HepG2 (cell line): Measurements from ENCODE around the gene ZNF506. TPM values are rescaled to one million over a fixed set of nuclear protein-coding genes. Genes with fewer than 3 reads are reported as not detected.

Experiments
- ADNP ChIP-seq: sonication (generic); formaldehyde crosslinking; IDR thresholded peaks from 2 replicates; pipeline ENCODE4 v1.4.0; 2020; ENCODE audit warnings: missing genetic modification reagents
- FOXP1 ChIP-seq, 2 experiments: fragments of 450-650 bp in 1 of 2; IDR thresholded peaks; 2 replicates each; pipeline ENCODE4 v1.6.1; 2017 to 2018; ENCODE audit warnings: antibody characterized with exemption in 1 of 2
- HMGXB4 ChIP-seq, 2 experiments: sonication (generic) in 1 of 2; formaldehyde crosslinking in 1 of 2; IDR thresholded peaks; 2 replicates each; pipeline versions ENCODE4 v1.4.0 to v1.6.1; 2018 to 2020; ENCODE audit warnings: missing genetic modification reagents in 2 of 2, borderline replicate concordance in 1 of 2, low read depth in 1 of 2, mild to moderate bottlenecking in 1 of 2, missing biosample characterization in 1 of 2
- MTA1 ChIP-seq: sonication (generic); formaldehyde crosslinking; IDR thresholded peaks from 2 replicates; pipeline ENCODE4 v1.4.0; 2020; ENCODE audit warnings: missing genetic modification reagents, mild to moderate bottlenecking, borderline replicate concordance
- ZBTB14 ChIP-seq: sonication (generic); formaldehyde crosslinking; IDR thresholded peaks from 2 replicates; pipeline ENCODE4 v1.4.0; 2020; ENCODE audit warnings: missing genetic modification reagents
- ZFY ChIP-seq: sonication (generic); formaldehyde crosslinking; IDR thresholded peaks from 2 replicates; pipeline ENCODE4 v1.4.0; 2020; ENCODE audit warnings: missing genetic modification reagents
- ZNF501 ChIP-seq: sonication (generic); formaldehyde crosslinking; IDR thresholded peaks from 2 replicates; pipeline ENCODE4 v1.5.1; 2020; ENCODE audit warnings: mild to moderate bottlenecking, moderate library complexity, missing genetic modification reagents
- ZNF547 ChIP-seq: sonication (generic); formaldehyde crosslinking; IDR thresholded peaks from 2 replicates; pipeline ENCODE4 v1.5.1; 2020; ENCODE audit warnings: mild to moderate bottlenecking, missing genetic modification reagents
- ZNF770 ChIP-seq: sonication (generic); formaldehyde crosslinking; IDR thresholded peaks from 2 replicates; pipeline ENCODE4 v1.5.0; 2020; ENCODE audit warnings: mild to moderate bottlenecking, missing genetic modification reagents
- polyA plus RNA-seq, 8 experiments: library from polyadenylated mRNA; depleted of rRNA in 3 of 8; stranded (reverse) in 7 of 8; unstranded in 1 of 8; fragments of >200 nt; fragmentation: Illumina TruSeq in 4 of 8; extraction: Trizol in 4 of 8; gene quantifications; 2 replicates each; pipeline versions ENCODE4 v1.2.1 to v1.2.3, GENCODE V29; 2011 to 2016; ENCODE audit warnings: low read depth in 4 of 8, missing spikeins in 1 of 8, mixed read lengths in 1 of 8; ENCODE audit not compliant: insufficient read depth in 1 of 8
- total RNA-seq, 5 experiments: library from RNA; depleted of rRNA; stranded (reverse); fragments of >200 nt; fragmentation: Illumina TruSeq; extraction: Trizol; gene quantifications; 2 replicates each; pipeline ENCODE4 v1.2.3, GENCODE V29; 2016; ENCODE audit warnings: low read depth in 1 of 5
- TF ChIP-seq, protein P1 (sequence below): sonication (generic); formaldehyde crosslinking; conservative IDR thresholded peaks from 2 replicates; pipeline ENCODE4 v1.4.0; 2020; ENCODE audit warnings: missing genetic modification reagents
- TF ChIP-seq, protein P2 (sequence below): fragments of 450-650 bp; IDR thresholded peaks from 2 replicates; pipeline ENCODE4 v1.6.1; 2016

The ZNF506 gene
- total and polyA plus RNA-seq, 2 of the 13 experiments (the other 11 are each of a cell fraction or from before 2014, with no cell fraction given) = not detected

DNA sequence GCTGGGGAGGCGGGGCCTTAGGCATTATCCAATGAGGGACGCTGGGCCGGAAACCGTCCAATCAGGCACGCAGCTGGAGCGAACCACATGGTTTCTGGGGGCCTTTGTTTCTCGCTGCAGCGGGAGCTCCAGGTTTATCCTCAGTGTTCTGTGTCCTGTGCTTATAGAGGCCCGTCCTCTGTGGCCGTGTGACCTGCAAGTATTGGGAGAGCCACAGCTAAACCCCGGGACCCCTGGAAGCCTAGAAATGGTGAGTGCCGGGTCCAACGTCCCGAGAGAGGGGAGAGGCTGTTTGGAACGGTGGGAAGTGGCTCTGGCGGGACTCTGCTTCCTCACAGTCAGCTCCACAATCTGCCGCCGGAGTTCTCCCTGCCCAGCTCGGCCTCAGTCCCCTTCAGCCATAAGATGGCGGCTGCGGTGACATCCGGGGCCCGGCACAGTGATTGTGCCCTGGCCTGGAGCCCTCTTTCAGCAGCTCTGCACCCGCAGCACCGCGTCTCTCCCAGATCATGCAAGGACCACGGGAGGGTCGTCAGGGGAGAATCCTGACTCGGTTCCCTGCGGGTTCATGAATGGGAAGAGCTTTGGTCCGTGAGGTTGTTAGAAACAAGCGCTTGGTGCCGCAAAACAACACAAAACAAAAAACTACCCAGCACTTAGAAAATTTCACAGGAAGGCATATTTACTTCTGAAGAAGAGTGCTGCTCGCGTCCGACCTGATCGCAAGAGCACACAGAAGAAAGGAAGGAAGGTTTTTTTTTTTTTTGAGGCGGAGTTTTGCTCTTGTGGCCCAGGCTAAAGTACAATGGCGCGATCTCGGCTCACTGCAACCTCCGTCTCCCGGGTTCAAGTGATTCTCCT, 44.4 kb upstream of the ZNF506 start, which contains the start of gene ZNF253 (continued):
- TF ChIP-seq ZNF547 (CRISPR knock-in tag) (peak; percentile 28; the same call in 1 of the 2 replicates), MTA1 (CRISPR knock-in tag) (no peak), HMGXB4 (CRISPR knock-in tag; IDR thresholded peaks at IDR 0.05; ENCODE audit: borderline replicate concordance in 1 of 2, low read depth in 1 of 2) (peak; percentile 47 to 77; a peak in 2 of 4 replicates), ZNF770 (CRISPR knock-in tag) (peak; percentile 74), ADNP (CRISPR knock-in tag) (no peak), FOXP1 (IDR thresholded peaks at IDR 0.05) (no peak), FOXP1 (CRISPR knock-in tag; IDR thresholded peaks at IDR 0.05) (no peak), ZFY (CRISPR knock-in tag) (peak; percentile 87), ZBTB14 (CRISPR knock-in tag) (no peak), ZNF501 (no peak)
- TF ChIP-seq, protein P1, sequence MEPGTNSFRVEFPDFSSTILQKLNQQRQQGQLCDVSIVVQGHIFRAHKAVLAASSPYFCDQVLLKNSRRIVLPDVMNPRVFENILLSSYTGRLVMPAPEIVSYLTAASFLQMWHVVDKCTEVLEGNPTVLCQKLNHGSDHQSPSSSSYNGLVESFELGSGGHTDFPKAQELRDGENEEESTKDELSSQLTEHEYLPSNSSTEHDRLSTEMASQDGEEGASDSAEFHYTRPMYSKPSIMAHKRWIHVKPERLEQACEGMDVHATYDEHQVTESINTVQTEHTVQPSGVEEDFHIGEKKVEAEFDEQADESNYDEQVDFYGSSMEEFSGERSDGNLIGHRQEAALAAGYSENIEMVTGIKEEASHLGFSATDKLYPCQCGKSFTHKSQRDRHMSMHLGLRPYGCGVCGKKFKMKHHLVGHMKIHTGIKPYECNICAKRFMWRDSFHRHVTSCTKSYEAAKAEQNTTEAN = no peak
- TF ChIP-seq, protein P2, sequence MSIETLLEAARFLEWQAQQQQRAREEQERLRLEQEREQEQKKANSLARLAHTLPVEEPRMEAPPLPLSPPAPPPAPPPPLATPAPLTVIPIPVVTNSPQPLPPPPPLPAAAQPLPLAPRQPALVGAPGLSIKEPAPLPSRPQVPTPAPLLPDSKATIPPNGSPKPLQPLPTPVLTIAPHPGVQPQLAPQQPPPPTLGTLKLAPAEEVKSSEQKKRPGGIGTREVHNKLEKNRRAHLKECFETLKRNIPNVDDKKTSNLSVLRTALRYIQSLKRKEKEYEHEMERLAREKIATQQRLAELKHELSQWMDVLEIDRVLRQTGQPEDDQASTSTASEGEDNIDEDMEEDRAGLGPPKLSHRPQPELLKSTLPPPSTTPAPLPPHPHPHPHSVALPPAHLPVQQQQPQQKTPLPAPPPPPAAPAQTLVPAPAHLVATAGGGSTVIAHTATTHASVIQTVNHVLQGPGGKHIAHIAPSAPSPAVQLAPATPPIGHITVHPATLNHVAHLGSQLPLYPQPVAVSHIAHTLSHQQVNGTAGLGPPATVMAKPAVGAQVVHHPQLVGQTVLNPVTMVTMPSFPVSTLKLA = peak; percentile 42; the same call in 1 of the 2 replicates
